NCI-H510A treated with DMSO at 0.1 percent for 48 hours (cell line): ENCODE data around the gene SPPL2C.
A peak's percentile ranks its signal among the peaks of the same experiment; 100 is the strongest.

Experiments used
- DNase-seq: peaks from one replicate; lab custom pipeline; 2025; lab: John Stamatoyannopoulos, UW

The SPPL2C gene

DNA sequence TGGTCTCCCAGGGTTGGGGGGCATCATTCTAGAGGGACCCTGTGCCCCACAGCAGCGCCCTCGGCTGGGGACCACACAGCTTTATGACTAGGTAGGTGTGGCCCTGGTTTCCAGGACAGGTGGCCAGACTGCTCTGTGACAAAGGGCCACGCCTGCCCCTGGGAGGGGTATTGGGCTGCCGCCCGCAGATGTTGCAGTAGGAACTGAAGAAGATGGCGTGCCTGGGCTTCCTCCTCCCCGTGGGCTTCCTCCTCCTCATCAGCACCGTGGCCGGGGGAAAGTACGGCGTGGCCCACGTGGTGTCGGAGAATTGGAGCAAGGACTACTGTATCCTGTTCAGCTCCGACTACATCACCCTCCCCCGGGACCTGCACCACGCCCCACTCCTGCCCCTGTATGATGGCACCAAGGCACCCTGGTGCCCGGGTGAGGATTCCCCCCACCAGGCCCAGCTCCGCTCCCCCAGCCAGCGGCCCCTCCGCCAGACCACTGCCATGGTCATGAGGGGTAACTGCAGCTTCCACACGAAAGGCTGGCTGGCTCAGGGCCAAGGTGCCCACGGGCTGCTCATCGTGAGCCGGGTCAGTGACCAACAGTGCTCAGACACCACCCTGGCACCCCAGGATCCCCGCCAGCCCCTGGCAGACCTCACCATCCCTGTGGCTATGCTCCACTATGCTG, at the start of gene SPPL2C:
SPPL2C (plus strand) TSS at position 187 of the 681 bp plus-strand sequence; CDS start at position 213, 26 bp downstream.
- no peak for DNase-seq

DNA sequence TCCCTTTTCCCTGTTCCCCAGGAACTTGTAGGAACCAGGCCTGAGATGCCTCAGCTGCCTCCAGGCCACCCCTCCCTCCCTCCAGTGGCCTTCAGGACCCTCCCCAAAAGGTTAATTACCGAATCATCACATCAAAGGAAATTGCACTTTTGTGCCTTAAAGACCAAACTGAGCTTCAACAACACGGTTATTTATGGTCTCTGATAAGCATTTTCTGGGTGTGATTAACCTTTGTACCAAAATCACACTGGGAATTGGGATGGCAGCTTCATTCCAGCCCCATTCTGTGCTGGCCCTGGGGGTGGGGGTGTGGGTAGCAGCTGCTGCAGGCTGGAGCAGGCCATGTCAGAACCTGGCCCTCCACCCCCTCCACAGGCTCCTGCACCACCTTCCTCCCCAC, 43.9 kb upstream of the SPPL2C start:
- DNase-seq, result no peak

- no peak for DNase-seq
Measured at GRCh38 chr17:45801421-45801820, 43.3 kb upstream of the SPPL2C start.

DNA sequence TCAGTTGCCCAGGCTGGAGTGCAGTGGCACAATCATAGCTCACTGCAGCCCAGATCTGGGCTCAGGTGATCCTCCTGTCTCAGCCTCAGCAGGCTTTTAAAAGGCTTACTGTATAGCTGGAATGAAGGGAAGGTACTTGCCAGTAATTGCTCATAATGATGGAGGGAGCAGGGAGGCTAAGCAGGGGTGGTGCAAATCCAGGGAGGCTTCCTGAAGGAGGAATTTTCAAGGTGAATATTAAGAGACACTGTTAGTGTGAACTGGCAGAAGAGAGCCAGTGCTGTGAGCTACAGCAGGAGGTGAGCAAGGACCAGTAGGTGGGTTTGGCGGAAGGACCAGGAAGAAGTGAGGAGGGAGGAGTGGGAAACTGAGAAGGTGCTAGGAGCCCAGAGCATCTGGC, 35.8 kb upstream of the SPPL2C start:
- no peak for DNase-seq

DNA sequence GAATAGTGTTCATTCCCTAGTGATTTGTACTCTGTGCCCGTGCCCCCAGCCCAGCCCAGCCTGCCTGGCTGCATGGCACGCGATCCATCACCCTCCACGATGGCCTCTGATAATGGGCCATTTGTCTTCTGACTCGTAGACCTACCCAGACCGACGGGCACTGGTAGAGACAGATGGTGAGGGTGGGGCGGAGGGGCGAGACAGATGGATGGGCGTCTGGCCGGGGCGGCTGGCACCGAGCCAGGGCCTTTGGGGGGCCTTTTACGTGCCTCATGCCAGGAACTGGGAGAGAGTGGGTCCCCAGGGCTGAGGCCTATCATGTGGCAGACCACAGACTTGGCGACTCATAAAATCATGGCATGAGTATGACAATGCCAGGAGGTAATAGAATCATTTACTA, 35.2 kb upstream of the SPPL2C start:
- no peak for DNase-seq

GRCh38 chr17:45812102-45812501, 32.6 kb upstream of the SPPL2C start:
- DNase-seq, result peak; percentile 4

- DNase-seq, result no peak
Measured at GRCh38 chr17:45813048-45813725, 31.5 kb upstream of the SPPL2C start.

DNA sequence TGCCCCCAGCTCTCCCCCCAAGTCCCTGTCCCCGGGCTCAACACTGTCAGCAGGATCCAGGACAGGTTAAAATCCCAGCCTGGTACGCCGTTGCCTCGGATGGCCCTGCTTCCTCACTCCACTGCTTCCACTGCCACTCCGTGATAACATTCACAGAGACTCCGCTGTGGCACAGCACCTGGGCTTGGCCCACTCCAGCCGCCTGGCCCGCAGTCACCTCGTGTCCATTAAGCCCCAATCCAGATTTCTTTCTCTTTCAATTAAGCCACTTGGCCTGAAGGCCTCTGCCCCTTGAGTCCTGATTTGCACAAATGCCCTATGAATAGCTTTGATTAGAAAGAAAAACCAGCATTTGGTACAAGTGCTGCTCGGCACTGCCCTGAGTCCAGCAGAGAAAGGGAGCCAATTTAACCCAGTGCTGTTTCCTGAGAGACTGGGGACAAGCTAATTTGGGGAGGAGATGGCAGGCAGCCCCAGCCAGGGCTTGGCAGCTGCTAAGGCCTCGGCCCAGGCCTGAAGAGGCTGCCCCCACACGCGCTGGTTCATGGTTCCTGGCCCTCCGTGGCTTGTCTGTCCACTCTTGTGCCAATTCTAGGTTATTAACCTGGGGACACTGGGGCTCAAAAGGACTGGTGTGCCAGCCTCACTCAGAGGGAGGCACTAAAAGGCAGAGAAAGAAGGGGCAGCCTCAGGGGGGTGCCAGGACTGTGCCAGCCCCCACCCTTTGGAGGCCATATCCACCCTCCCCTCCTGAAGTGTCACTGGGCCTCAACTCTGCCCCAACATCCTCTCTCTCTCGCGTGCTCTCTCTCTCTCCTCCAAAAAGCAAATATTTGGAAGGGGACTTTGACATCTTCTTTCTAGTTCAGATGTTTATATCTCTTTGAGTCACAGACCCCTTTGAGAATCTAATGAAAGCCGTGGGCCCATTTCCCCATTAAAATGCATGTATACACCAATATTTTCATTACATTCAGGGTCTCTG, 29.8 kb upstream of the SPPL2C start:
- no peak for DNase-seq

DNA sequence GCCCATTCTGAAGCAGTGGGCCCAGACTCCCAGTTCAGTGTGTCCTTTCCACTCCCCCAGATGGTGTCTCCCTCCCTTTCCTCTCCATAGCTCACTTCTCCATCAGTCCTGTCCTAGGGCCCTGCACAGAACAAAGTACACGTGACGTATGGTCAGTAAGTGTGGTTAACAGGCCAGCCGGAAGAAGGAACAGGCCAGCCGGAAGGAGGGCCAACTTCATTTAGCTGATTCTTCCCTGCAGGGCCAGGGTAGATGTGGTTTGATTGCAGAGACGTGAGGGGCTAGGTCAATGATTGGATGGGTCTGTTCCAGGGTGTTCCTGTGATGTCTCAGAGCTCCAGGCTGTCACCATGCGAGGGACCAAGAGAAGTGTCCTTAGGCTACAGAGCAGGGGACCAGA, 28.9 kb upstream of the SPPL2C start:
- DNase-seq, result no peak

DNA sequence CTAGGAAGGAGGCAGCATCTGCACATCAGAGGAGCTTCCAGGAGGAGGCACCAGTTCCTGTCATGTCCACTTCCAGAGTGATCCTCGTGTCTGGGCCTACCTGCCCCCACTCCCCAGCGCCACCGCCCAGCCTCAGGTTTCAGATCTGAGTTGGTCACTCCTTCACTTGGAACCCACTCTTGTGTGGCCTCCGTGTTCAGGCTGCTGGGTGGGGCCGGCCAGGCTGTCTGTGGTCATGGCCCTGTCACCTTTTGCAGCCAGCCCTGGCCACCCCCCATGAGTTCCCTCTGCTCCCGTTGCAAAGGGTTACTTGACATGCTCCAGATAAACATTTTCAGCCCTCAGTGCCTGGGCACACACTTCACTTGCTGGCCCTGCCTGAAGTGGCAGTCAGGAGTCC, 26.6 kb upstream of the SPPL2C start:
- DNase-seq, result no peak

GRCh38 chr17:45818699-45819098, 26.0 kb upstream of the SPPL2C start:
- DNase-seq, result no peak

- no peak for DNase-seq
Measured at GRCh38 chr17:45819632-45820031, 25.0 kb upstream of the SPPL2C start.

DNA sequence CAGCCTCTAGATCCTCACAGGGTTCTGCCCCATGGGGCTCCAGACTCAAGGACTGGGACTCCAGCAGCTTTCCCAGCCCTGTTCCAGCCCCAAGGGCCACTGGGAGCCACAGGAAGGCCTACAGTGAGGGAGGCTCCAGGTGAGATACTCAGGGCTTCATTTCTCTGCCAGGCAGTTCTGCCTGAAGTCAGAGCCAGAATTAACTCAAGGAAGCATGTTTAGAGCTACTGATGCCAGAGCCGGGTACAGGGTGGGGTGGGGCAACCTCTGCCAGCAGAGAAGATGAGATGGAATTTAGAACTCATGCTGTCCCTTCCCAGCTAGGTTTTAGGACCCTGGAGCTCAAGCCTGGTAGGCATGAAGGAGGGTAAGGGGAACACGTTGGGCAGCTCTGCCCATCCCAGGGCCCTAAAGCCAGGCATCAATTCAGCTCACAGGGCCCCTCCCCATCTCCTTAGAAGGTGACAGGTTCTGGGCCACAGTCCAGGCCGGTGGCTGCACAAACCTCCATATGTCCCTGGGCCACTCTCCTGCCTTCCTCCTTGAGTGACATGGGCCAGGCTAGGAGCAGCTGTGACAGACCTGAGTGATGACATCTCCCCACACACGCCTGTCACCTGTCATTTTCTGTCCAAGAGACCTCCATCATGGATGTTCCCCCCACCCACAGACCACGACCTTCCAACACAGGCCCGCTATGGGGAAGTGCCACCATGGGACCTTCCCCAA, 24.5 kb upstream of the SPPL2C start:
- no peak for DNase-seq

- DNase-seq, result no peak
Measured at GRCh38 chr17:45821147-45821546, 23.5 kb upstream of the SPPL2C start.

DNA sequence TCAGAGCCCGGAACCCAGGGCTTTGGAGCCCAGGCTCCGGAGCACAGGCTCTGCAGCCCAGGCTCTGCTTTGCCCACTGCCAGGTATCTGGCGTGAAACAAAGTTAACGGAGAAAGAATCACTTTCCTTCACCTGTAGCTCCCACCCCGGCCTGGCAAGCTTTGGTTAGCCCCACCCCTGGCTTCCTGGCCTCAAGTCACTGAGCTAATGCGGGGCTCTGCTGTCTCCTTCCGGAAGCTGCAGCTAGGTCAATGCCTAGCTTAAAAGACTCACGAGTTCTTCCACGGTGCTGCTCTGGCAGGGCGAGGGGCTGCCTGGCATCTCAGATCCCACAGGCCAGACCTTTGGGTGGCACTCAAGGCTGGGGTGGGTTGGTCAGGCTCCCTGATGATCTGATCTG, 21.1 kb upstream of the SPPL2C start:
- no peak for DNase-seq

DNA sequence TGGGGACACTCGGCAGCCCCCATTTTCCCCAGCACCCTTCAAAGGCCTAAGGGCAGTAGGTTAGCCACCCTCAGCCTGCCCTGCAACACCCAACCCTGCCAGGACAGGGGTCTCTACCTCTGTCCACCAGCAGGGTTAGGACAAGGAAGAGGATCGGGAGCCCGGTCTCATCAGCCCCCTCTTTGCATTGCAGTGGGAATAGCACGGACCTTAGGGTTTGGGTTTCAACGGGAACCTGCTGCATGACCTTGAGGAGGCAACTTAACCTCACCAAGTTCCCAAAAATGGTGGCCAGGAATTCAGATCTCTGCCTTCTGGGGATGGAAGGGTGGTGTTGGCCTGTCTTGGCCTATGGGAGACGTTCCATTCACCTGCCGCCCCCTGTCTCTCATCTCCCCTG, 20.2 kb upstream of the SPPL2C start:
- no peak for DNase-seq

DNA sequence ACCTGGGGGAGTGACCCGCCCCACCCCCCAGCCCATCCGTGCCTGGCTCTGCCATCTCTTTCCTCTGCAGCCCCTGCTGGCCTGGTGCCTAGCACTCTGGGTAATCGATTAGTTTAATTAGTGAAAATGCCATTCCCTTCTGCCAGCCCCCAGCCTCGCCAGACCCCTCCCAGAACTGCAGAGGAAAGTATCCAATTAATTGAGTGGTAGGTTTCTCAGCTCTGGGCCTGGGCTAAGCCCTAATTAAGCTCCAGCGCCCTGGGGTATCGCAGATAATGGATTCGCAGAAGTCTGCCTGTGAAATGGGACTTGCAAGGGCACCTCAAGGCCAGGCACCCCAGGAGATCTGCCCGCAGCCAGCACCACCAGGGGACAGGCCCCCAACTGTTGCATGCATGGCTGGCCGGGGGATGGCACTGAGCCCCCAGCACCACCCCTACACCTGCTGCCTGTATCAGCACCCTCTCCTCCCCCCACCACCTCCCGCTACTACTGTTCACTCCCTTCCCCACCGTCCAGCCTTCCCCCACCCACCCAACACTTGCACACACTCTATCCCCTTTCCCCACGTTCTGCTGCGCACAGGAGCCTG, 19.7 kb upstream of the SPPL2C start:
- DNase-seq, result no peak

DNA sequence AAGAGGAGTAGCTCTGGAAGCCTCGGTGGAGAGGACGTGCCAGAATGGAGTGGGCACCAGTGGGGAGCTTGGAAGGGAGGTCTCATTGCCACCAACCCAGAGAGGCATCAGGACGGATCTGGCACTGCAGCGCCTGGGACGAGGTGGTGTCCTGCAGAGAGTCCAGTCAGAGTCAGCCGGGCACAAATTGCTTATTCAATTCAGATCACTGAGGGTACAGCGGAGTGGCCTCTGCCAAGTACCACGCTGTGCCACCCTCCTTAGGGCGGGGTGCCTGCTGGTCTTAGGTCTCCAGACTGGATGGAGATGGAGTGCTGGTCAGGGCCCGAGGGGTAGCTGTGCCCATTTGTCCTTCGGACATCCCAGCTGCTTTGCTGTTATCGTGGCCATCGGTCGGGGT, 18.9 kb upstream of the SPPL2C start:
- DNase-seq, result no peak

- no peak for DNase-seq
Measured at GRCh38 chr17:45826919-45827588, 17.6 kb upstream of the SPPL2C start.

- DNase-seq, result no peak
Measured at GRCh38 chr17:45828171-45828570, 16.5 kb upstream of the SPPL2C start.

DNA sequence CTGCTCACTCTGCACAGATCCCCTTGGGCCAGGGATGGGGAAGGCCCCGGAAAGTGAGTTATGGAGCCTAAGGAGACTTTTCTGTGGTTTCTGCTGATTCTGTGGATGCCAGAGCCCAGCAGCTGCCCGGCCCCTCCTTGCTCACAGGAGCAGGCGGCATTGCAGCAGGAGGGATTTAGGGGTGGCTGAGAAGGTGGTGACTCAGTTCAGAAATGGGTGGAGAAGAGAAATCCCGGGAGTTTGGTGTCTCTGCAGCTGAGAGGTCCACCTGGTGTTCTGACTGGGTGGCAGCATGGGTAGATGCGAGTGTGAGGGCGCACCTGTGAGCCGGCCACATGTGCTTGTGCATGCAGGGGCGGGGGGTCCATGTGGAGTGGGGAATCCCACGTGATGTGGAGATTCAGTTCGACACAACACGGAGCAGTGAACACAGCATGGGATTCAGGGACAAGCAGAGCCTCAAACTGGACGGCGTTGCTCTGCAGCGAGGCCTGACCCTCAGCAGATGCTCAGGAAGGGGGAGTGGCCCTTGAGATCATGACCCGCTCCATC, 16.0 kb upstream of the SPPL2C start:
- DNase-seq, result no peak
